Bone marrow (tissue), 2 donors: ENCODE results near the gene ADPRH.

Experiments used
- DNase-seq, 2 donors: peaks; one replicate each; lab custom pipeline; 2025; lab: John Stamatoyannopoulos, UW

The ADPRH gene

DNA sequence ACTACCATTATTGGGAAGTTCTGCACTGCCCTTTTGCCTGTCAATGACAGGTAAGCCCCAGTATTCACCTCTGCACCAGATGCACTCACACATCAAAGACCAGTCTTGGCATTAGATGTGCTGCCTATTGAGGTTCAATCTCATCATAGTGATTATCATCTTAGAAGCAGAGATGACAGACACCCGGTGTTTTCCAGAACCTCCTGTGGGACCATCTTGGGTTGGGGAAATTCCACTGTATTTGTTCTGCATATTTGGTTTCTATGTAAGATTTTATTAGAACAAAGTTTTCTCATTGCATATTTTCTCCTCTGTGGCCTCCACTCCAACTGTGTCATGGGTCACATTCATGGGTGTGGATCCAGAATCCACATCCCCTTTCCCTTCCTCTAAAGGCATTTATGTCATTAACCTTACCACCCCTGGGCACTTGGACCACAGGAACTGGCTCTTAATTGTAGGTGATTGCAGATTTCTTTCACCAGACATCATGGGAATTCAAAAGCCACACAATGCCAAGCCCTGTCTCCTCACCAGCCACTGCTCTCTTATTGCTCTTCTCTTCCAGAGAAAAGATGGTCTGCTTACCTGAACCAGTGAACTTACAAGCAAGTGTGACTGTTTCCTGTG is 49.6 kb downstream of the ADPRH start:
- DNase-seq, result no peak

DNA sequence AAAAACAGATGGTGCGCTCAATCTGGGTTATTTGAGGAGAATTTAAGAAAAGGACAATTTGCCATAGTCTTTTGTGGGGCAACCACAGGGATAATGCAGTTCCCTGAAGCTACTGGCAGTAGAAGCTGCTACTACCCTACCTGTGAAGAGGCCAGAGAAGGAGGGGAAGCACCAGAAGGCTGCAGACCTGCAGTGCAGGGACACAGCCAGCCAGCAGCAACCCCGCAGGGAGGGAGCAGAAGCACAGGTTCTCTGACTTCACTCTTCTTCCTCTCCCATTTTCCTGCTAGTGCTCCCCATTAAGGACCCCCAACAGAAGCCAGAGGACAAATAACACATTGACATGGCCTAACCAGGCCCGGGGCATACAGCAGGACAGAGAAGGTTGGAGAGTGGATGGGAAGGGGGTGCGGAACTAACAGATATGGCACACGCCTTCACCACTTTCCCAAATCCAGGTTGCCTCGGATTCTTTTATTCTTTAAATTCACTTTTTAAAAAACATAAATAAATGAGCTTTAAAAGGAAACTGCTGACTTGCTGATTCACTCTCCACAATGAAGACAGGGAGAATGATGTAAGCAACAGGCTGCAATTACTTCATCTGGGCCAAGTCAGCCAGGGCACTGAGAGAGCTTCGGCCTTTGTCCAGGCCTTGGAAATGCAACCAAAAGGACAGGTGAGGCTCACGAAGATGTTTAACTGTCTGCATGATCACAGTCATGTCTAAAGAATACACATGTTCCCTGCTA is 51.0 kb downstream of the ADPRH start:
- DNase-seq, result peak in 1 of 2 donors; percentile 14

DNA sequence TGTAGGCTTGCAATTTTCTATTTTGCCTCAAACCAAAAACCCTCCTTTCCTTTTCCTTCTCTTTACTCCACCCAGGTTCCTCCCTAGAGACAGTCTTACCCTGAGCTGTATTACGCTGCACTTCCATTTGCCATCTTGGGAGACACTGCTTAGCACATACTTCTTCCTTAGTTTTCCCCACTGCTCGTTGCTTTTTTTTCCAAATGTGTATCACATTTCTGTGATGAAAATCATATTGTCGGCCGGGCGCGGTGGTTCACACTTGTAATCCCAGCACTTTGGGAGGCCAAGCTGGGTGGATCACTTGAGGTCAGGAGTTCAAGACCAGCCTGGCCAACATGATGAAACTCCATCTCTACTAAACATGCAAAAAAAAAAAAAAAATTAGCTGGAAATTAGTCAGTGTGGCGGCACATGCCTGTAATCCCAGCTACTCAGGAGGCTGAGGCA is 51.6 kb downstream of the ADPRH start:
- no peak for DNase-seq

DNA sequence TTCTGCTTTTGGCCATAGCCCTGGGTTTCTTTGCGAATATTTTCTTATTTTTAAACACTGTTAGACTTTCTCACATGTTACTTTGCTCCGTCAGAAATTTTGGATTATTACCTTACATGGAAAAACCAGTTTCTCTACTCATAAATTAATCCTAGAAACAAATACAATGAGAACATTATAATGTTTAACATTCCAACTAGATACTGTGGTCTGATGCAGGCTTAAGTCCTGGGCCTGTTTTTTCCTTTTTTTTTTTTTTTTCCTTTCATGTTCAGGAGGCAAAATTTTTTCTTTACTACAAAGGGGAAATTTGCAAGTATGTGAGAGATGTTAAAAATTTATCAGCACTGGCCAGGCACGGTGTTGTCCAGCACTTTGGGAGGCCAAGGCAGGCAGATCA is 52.2 kb downstream of the ADPRH start:
- no peak for DNase-seq

DNA sequence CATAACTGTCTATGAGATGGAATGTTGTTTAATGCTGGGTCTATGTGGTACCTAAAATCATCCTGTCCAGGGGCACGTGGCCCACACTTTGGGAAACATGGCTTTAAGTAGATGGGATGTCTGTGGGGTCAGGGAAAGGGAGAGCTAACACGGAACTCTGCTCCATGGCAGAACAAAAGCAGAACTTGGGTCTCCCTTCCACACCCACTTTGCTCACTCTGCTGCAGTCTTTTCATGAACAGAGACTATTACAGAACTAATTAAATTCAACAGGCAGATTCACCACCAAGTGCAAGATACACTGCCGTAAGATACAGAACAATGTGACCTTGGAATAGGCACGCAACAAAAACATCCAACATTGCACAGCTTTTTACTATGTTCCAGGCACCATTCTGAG is 52.9 kb downstream of the ADPRH start:
- DNase-seq, result no peak

DNA sequence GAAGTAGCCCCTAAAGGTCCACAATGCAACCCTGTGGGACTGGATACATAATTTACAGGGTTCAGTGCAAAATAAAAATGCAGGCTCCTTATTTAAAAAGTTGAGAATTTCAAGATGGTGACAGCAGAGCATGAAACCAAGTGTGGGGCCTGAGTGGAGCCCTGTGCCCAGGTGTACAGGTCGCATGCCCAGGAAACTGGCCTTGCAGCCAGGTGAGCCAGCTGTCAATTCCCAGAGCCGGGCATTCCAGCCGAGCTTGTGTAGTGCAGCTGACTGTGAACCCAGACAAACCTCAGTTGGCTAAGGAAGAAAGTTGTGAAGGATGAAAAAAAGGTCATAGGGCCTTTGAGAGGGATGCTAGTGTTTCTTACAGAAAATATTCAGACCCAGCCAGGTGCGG is 53.5 kb downstream of the ADPRH start:
- DNase-seq, result no peak

DNA sequence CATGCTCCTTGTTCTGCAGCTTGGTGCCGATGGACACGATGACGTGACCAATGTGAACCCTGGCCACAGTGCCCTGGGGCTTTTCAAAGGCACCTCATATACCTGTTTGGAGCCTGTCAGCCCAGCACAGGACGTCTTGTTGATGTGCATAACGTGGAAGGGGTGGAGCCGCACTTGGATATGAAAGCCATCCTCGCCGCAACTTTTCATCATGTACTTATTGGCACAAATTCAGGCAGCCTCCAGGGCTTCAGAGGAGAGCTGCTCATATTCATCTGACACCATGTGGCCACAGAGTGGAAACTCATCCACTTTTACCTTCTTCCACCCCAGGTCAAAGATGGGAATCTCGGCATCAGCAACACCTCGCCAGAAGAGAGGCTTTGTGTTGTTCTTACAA is 56.4 kb downstream of the ADPRH start:
- DNase-seq, result no peak

DNA sequence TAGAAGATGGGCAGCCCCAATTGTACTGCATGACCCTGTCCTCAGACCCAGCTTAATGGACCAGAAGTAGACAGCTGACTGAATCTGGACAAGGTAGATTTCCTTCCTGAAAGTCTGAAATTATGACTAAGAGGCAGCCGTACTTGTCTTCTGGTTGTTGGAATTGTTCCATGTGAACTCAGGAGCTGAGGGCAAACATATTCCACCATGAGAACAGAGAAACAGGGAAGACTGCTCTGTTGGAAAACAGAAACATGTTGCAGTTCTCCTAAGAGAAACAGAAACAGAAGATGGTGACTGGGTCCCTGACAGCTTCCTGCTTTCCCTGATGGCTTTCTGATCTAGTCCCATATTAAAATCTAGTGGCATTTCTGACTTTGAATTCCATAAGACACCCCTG is 57.0 kb downstream of the ADPRH start:
- no peak for DNase-seq

DNA sequence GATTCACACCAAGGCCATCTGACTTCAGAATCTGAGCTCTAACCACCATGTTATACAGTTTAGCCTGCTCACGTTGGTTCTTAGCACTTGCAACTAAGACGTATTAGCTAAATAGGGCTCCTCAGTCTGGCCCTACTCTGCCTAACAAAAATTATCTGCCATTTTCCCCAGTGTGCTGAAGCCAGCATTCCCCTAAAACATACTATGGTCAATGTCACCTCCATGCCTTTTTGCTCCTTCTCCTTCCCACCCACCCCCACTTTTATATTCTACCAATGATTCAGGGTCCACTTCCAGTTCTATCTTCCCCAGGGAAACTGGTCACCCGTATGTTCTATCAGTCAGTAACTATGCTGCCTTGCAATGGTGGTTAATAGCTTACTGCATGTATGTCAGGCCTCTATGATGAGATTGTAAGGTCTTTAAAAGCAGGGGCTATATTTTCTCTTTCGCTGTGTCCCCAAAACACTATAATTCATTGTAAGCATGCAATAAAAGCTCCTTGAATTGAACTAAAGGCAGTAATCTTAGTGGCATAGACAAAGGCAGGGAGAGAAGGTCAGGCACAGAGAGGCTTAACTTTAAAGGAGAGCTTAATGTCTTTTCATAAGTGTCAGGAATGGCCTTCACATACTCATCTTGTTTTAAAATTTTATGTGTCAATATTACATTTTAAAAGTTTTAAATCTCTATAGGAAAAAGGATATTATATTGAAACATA is 57.8 kb downstream of the ADPRH start:
- no peak for DNase-seq

DNA sequence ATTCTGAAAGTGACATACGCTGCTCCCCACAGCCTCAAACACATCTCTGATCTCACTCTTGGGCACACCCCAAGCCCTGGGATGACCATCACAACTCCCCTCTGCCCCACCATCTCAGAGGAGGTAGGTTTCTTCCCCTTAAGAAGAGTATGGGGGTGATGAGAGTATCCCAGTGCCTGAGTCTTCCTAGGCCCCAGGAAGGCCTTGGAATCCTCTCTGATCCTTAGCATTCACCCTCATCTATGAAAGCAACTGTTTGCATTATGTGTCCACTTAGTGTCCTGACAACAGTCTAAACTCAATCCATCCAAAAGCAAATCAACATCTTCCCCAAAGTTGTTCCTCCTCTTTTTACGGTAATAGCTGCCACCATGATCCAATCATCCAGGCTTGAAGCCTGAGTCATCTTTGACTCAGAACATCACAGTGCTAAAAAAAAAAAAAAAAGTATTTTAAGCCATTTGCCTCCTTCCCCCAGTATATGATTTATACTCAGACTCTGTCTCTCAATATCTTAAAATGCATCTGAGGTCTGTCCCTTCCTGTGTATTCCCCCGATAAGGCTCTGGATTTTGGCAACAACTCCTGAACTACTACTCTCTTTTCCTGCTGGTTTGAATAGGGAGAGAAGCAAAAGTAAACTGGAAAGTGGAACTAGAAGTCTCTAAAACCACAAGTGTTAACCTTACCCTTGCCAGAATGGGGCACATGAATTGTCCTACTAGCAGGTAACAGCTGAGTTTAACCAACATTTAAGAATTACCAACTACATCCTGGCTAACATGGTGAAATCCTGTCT is 58.6 kb downstream of the ADPRH start:
- peak in 1 of 2 donors; percentile 73 for DNase-seq
